ENCODE measurements around the gene MIPOL1. TPM values are rescaled to one million over a fixed set of nuclear protein-coding genes. Genes with fewer than 3 reads are reported as not detected.
A peak's percentile ranks its signal among the peaks of the same experiment; 100 is the strongest.

MIPOL1 gene
- total and polyA plus RNA-seq, 12 donors = 1.1 to 9.2 (median 5.4) TPM

GRCh38 chr14:37592482-37593408, 395.0 kb downstream of the MIPOL1 start:
- Histone ChIP-seq H3K4me1 (peaks cover 3 to 43% (median 28%) of the 10 kb centered on the region in 9 donors), H3K36me3 (no peaks in the 10 kb centered on the region), H3K27ac (no peak overlapping the region), H3K9me3 (no peaks in the 10 kb centered on the region), H3K4me3 (no peak overlapping the region), H3K27me3 (peaks cover 29 to 99% (median 98%) of the 10 kb centered on the region in 7 donors)
- intact Hi-C loops (cut with DNase I) = loop anchor here in 2 of 10 donors (5.0 to 10.0 kb wide), 2 partner anchors 338 to 345 kb away; no protein-coding TSS in a partner anchor
- ATAC-seq (peak in 1 of 8 donors; percentile 38), DNase-seq (no peak)
- no peak for TF ChIP-seq CTCF (IDR thresholded peaks at IDR 0.05)
- WGBS, 2 donors = 4 to 7% methylated on average over 42 of the region's 42 CpGs

DNA sequence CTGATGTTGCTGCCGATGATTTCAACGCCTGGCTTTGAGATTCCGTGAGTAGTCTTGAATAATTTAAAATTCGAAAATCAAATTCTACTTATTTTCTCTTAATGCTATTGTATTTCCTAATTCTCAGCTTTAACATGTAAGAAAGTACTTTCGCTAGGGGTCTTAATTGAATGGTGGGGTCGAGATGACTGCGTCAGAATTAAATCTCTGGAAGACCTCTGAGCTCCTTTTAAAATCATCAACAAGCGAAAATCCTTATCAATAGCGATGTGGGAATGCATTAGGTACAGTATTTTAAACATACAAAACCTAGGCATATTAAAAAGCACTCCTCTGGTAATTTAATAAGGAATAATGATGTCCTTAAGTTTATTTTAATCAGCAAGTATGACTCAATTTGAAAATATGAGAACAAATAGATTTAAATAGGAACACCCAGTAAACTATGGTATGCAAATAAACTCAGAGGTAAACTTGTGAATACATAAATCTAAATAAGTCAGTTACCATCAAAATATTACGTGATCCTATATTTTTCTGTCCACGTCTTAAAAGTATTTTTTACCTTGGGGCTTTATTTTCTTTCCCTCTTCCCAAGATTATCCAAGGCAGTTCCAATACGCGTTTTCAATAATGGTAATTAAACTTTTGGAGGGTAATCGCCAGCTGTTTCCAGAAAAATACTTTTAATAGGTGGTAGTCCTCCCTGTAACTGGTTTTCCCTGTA, 395.9 kb downstream of the MIPOL1 start:
- no peak for ATAC-seq
- 13 to 16% methylated on average over 14 of the region's 14 CpGs for WGBS, 2 donors
- Histone ChIP-seq H3K4me3 (peak overlapping the region in 4 of 10 donors; percentile 6 to 46 (median 40)), H3K4me1 (peaks cover 3 to 43% (median 29%) of the 10 kb centered on the region in 9 donors), H3K27ac (no peak overlapping the region), H3K9me3 (no peaks in the 10 kb centered on the region), H3K27me3 (peaks cover 39 to 99% (median 98%) of the 10 kb centered on the region in 7 donors), H3K36me3 (no peaks in the 10 kb centered on the region)
- DNase-seq = no peak
- no peak for TF ChIP-seq CTCF (IDR thresholded peaks at IDR 0.05)
- intact Hi-C loops (cut with DNase I) = loop anchor here in 2 of 10 donors (5.0 to 10.0 kb wide), 2 partner anchors 339 to 346 kb away; no protein-coding TSS in a partner anchor

DNA sequence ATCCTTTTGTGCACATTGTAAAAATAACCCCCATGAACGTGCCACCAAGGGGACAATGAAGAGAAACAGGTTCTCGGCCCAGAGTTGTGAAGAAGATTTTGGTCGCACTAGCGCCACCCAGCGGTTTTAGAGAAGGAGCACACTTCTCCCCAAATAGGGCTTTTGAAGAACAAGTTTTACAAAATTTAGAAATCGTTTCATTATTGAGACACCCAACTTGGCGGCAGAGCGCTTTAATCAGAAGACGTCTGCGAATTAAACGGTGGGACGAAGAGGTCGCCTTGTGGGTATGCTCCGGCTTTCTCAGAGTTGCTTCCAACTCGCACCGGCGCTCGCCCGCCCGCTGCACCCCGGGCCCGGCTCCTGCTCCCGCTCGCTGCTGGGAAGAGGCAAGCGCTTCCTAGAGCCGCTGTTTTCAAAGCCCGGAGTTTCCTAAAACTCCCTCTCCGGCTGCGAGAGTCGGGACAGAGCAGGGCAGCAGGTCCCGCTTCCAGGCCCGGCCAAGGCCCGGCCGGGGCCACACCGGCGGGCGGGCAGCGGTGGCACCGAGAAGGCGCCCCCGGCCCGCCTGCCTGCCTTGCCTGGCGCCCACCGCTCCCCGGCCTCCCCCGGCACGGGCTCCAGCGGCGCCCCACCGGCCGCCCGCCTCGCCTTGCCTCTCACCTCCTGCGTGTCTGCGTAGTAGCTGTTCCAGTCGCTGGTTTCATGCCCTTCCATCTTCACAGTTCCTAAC, 396.7 kb downstream of the MIPOL1 start:
- peak in 1 of 8 donors; percentile 8 for ATAC-seq
- Histone ChIP-seq H3K9me3 (no peaks in the 10 kb centered on the region), H3K27ac (no peak overlapping the region), H3K36me3 (no peaks in the 10 kb centered on the region), H3K27me3 (peaks cover 46 to 99% (median 98%) of the 10 kb centered on the region in 7 donors), H3K4me3 (peak overlapping the region in 8 of 10 donors; percentile 6 to 46 (median 39)), H3K4me1 (peaks cover 3 to 50% (median 35%) of the 10 kb centered on the region in 9 donors)
- WGBS, 2 donors = 1 to 3% methylated on average over 45 to 56 of the region's 56 CpGs
- TF ChIP-seq CTCF (IDR thresholded peaks at IDR 0.05) = peak in 8 of 9 donors; percentile 14 to 63 (median 56)
- DNase-seq = peak in 1 of 2 donors; percentile 34
- intact Hi-C loops (cut with DNase I) = loop anchor here in 2 of 10 donors (5.0 to 10.0 kb wide), 2 partner anchors 340 to 347 kb away; no protein-coding TSS in a partner anchor
